GM12892 (cell line): ENCODE data around the gene AP3S1.
"Not testable (repeated sequence)": the region's sequence is repeated elsewhere in the genome, so short reads cannot be mapped to it uniquely, and the experiment has no call there.

Experiments used
- POLR2A ChIP-seq: IDR thresholded peaks from 2 replicates; pipeline ENCODE4 v1.6.1; 2011; ENCODE audit warnings: low read depth, low read length, control low read depth
- POLR2AphosphoS5 ChIP-seq: IDR thresholded peaks from 2 replicates; pipeline ENCODE4 v1.6.1; 2011; ENCODE audit warnings: low read depth, low read length, control low read depth

DNA sequence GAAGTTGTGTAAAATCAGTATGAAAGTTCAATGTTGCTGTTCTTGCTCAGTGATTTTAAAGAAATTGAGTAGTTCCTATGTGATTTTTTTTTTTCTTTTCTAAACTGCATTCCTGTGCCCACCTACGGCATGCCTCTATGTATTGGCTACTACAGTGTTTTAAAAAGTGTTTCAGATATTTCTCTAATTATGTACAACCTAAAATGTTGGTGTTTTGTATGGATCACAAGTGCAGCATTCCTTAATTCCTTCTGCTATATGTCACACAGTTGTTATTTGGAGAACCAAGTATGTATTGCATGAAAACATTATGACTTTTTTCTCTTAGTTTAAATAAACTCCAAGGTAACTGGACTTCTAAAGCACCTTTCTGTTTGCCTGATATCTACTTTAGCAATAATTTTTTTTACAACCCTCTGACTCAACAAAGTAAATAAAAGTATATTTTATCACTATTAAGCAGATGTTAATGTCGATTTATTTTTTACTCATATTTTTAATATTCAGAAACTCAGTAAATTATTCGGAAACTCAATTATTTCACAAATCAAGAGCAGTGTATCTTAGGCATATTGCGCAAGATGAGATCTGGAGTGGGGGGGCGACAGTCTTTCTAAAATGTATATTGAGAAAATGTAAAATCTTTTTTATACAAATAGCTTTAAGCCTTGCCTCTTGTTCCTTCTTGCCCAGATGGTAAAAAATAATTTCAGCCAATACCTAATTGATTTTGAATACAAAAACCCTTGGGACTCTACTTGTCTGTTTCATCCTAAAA, 72.1 kb downstream of the AP3S1 start:
- not testable (repeated sequence) for TF ChIP-seq POLR2A, POLR2AphosphoS5
